Measurements from ENCODE around the gene DHX34. TPM values are rescaled to one million over a fixed set of nuclear protein-coding genes. Genes with fewer than 3 reads are reported as not detected.

Gene DHX34
- total RNA-seq, 1 donor from 2014 or later: 9.9 TPM

Other genes with a start within 250 kb of the DHX34 start
- gene ZC3H4, start 235.5 kb upstream of the DHX34 start, total RNA-seq: 10.1 and 11.3 TPM in 2 replicates
- gene SAE1, start 218.5 kb upstream of the DHX34 start, total RNA-seq: 144 and 177 TPM in 2 replicates
- gene BBC3, start 118.1 kb upstream of the DHX34 start, total RNA-seq: 13.2 and 18.0 TPM in 2 replicates
- gene CCDC9, start 92.8 kb upstream of the DHX34 start, total RNA-seq: 5.9 and 6.9 TPM in 2 replicates
- gene INAFM1, start 74.4 kb upstream of the DHX34 start, total RNA-seq: 1.8 and 1.9 TPM in 2 replicates
- gene C5AR1, start 39.5 kb upstream of the DHX34 start, total RNA-seq: not detected in 2 replicates
- gene C5AR2, start 17.1 kb upstream of the DHX34 start, total RNA-seq: not detected in 2 replicates
- 4.4 and 4.9 TPM in 2 replicates for gene MEIS3, start 70.2 kb downstream of the DHX34 start, total RNA-seq
- gene SLC8A2, start 122.6 kb downstream of the DHX34 start, total RNA-seq: not detected in 2 replicates
- 5.7 and 12.5 TPM in 2 replicates for gene KPTN, start 134.9 kb downstream of the DHX34 start, total RNA-seq
- 195 and 246 TPM in 2 replicates for gene NAPA, start 165.7 kb downstream of the DHX34 start, total RNA-seq
- 0.08 TPM in 1 of 2 replicates, not detected in the other for gene ZNF541, start 223.8 kb downstream of the DHX34 start, total RNA-seq

Data from myocyte (in vitro differentiated cells).